Measurements from ENCODE around the gene ITPK1.
"Not testable (repeated sequence)": the region's sequence is repeated elsewhere in the genome, so short reads cannot be mapped to it uniquely, and the experiment has no call there.

Gene ITPK1

DNA sequence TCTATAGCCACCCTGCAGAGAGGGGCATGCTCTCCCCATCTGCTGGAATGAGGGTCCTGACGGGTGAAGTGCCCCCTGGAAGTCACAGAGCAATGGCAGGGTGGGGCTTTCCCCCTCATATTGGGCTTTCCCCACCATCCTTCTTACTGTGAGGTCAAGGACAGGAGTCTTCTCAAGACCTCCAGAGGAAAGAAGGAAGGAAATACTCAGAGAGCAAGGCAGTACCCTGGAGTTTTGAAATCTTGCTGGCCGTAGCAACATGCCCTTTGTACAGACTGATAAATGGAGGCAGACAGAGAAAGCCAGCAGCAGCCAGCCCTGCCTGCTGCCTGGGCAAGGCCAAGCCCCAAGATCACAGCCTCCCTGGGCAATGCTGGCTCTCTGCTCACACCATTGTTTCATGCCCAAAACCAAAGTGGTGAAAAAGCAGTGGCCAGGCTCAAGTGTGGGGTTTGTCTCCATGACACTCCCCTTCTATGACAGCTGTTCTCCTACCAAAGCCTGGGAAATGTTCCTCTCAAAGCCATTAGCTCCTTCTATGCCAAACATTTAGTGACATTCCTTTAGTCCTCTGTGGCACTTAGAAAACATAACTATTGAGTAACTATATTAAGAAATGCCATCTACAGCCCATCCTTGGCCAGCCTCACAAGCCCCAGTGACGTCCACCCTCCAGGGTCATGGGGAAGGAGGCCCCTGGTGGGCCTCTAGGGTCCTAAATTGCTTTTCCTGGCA lies 13.2 kb upstream of the ITPK1 start:
- no peak for DNase-seq
- no peak for ATAC-seq

DNA sequence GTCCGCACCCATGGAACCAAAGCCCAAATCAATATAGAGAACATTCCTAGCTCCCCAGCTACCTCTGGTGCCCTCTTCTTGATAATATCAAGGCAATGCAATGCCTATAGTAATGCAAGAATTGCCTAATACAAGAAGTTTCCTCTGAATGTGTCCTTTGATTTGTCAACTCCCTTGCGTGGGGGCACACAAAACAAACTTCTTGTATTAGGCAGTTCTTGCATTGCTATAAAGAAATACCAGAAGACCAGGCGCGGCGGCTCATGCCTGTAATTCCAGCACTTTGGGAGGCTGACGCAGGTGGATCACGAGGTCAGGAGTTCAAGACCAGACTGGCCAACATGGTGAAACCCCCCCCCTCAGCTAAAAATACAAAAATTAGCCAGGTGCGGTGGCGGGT lies 10.4 kb upstream of the ITPK1 start:
- no peak for ATAC-seq
- DNase-seq = no peak

GRCh38 chr14:93122826-93123225 lies 7.1 kb upstream of the ITPK1 start:
- DNase-seq = no peak
- no peak for ATAC-seq

- no peak for ATAC-seq
- DNase-seq = no peak
Observed at GRCh38 chr14:93121030-93121834, 5.5 kb upstream of the ITPK1 start.

DNA sequence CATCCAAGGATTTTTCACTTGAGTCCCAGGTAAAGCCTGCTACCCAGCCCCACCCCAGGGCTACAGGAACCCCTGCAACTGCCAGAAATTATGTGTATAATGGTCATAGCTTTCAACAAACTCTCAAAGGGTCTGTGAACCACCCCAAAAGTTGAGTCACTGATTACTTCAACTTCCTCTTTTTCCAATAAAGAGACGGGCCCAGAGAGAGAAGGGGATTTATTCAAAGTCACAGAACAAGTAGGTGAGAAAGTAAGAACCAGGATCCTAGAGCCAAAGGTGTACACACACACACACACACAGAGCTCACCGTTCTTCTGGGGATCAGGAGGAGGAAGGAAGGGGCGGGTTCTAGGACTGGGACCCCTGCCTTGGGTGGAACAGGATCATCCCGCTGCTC lies 4.8 kb upstream of the ITPK1 start:
- no peak for ATAC-seq
- no peak for DNase-seq

GRCh38 chr14:93116676-93117200 lies 1.0 kb upstream of the ITPK1 start:
- no peak for ATAC-seq
- DNase-seq = no peak

DNA sequence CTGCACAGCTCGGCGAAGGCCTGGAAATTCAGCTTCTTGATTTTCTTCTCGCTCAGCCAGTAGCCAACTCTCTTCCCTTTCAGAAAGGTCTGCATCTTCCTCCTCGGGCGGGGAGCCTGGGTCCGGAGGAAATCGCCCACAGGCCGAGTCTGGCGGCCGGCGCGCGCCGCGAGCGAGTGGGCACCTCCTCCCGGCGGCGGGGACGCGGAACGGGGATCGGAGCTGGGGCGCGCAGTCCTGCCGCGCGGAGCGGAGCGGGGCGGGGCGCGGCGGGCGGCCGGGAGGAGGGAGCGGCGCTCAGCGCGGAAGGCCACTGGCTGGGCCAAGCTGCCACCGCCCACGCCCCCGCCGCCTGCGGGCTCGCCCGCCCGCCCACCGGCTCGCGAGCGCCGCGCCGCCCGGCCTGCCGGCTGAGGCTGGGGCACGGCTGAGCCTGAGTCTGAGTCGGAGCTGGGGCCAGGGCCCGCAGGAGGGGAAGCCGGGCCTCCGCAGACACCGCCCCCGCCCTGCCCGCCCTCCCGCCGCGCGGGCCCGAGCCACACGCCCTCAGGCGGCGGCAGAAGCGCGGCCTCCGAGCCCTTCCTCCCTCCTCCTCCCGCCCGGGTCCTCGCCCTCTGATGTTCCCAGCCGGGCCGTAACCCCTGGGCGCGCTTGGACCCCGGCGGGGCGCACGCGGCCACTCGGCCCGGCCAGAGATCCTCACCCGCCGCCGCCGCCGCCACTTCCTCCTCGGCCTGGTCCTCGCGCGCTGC lies 480 bp downstream of the ITPK1 start:
- ATAC-seq (peak; percentile 84), DNase-seq (peak; percentile 91)

- DNase-seq = peak; percentile 36
- ATAC-seq = no peak
Observed at GRCh38 chr14:93114713-93115068, 1.0 kb downstream of the ITPK1 start.

- ATAC-seq (no peak), DNase-seq (no peak)
Observed at GRCh38 chr14:93114068-93114710, 1.5 kb downstream of the ITPK1 start.

DNA sequence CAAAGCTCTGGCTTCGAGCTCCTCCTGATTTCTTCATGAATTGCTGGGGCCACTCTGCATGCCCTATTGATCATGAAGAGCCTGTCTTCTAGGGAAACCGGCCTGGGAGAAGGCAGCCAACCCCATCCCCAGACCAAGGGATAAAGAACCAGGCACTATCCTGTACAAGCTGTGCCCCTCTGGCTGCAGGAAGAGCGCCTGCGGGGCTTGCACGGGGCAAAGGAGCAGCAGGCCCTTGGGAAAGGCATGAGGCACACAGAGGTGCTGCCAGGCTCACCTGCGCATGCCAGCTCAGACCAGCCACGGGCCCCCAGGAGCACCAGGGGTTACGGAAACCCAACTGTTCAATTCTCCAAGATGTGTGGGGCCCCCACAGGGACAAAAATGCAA lies 2.1 kb downstream of the ITPK1 start:
- no peak for ATAC-seq
- DNase-seq = no peak

DNA sequence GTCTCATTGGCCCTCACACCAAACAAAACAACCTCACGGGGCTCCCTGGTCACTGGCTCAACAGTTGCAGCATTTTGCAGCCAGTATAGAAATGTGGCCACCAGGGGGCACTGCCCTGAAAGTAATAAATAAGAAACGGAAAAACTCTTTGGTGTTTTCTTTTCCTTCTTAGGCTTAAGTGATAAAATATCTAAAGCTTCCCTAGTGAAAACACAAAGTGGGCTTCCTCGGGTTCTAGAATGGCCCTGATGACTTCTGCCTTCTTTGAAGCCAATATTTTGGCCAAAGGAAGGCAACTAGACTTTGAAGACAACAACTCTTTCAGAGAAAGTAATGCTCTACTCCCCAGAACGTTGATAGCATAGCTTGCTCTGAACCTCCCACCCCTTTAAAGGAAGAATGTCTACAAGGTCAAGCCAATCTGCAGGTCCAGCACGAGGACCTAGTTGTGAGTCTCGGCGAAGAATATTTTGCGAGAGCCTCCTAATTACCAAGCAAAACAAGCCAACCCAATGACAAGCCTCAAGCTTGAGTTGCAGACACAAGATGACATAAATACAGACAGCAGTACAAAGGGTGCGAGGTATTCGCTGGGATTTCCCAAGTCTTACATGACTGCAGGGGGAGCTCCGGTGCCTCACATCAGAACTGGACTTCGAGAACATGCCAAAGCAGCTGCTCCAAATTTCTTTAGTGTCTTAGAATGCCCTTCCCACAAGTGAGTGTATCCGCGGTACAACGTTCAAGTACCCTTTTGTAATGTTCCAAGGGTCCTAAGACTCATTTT lies 2.6 kb downstream of the ITPK1 start:
- ATAC-seq = no peak
- peak; percentile 83 for DNase-seq

DNA sequence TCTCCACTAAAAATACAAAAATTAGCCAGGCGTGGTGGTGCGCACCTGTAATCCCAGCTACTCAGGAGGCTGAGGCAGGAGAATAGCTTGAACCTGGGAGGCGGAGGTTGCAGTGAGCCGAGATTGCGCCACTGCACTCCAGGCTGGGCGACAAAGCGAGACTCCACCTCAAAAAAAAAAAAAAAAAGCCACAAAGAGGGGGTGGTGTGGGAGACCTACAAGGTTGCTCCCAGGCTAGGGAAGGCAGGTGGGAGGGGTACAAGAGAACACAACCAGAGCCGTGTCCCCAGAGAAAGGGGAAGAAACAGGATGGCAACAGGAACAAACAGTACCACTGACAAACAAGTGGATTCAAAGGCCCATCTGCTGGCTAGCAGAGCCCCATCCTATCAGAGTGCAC lies 4.2 kb downstream of the ITPK1 start:
- not testable (repeated sequence) for ATAC-seq, DNase-seq

DNA sequence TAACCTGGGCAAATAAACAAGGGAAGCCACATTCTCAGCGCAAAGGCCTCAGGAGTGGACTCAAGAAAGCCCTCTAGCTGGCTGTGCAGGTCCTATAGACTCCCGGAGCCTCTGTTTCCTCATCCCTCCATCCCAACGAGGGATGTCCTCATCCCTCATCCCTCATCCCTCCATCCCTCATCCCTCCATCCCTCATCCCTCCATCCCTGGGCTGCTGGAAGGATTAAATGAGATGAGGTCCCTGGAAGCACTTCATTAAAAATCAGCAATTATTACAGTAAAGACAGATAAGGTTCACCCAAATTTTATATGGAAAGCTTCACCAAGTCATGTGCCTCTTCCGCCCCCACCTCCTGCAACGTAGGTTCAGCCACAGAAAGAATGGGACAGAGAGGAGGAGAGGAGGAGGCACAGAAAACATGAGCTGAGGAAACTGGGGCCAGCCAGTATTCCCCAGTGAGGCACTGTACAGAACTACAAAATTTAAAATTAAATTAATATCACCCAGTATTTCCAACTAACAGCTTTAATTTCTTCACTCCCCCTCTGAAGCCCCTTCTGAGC lies 4.8 kb downstream of the ITPK1 start:
- ATAC-seq (no peak), DNase-seq (no peak)

- DNase-seq (no peak), ATAC-seq (no peak)
Observed at GRCh38 chr14:93109572-93110481, 5.9 kb downstream of the ITPK1 start.

- no peak for ATAC-seq
- DNase-seq = no peak
Observed at GRCh38 chr14:93108105-93108504, 7.6 kb downstream of the ITPK1 start.

GRCh38 chr14:93107453-93107852 lies 8.3 kb downstream of the ITPK1 start:
- DNase-seq (no peak), ATAC-seq (no peak)

DNA sequence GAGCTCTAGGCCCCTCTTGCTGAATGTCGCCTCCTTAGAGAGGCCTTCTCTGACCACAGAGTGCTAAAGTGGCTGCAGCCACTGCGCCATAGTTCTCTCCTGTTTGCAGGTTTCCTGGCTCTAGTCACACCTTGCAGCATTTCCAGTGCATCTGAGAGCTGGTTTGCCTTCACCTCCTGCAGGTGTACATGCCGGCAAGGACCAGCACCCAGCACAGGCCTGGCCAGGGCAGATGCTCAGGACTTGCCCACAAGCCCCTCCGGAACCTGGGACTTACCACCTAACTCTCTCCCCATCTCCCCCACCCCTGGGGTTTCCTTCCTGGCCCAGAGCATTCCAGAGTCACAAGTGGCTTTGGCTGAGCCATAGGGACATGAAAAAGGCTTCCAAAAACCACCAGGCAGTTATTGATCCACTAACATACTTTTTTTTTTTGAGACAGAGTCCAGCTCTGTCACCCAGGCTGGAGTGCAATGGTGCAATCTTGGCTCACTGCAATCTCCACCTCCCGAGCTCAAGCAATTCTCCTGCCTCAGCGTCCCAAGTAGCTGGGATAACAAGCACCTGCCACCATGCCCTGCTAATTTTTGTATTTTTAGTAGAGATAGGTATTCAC lies 9.1 kb downstream of the ITPK1 start:
- ATAC-seq (no peak), DNase-seq (no peak)

GRCh38 chr14:93105856-93106255 lies 9.9 kb downstream of the ITPK1 start:
- ATAC-seq, DNase-seq: not testable (repeated sequence)

GRCh38 chr14:93105362-93105761 lies 10.4 kb downstream of the ITPK1 start:
- DNase-seq (no peak), ATAC-seq (no peak)

- DNase-seq (no peak), ATAC-seq (no peak)
Observed at GRCh38 chr14:93104961-93105360, 10.8 kb downstream of the ITPK1 start.

All from stimulated activated naive CD8-positive, alpha-beta T cell treated with anti-CD3 and anti-CD28 coated beads, Interleukin-15, Interleukin-2, amounts not matched to agents 100 U/mL and 50 U/mL, for 24 hours (primary cell).